GM21737 (cell line): ENCODE measurements around the gene FBLIM1.

Experiments used
- ATAC-seq: cut with Tn5 transposase; IDR thresholded peaks from one replicate; pipeline ENCODE4 v1.9.1; 2021; ENCODE audit warnings: mild to moderate bottlenecking, moderate library complexity; ENCODE audit not compliant: unreplicated experiment

FBLIM1 gene

DNA sequence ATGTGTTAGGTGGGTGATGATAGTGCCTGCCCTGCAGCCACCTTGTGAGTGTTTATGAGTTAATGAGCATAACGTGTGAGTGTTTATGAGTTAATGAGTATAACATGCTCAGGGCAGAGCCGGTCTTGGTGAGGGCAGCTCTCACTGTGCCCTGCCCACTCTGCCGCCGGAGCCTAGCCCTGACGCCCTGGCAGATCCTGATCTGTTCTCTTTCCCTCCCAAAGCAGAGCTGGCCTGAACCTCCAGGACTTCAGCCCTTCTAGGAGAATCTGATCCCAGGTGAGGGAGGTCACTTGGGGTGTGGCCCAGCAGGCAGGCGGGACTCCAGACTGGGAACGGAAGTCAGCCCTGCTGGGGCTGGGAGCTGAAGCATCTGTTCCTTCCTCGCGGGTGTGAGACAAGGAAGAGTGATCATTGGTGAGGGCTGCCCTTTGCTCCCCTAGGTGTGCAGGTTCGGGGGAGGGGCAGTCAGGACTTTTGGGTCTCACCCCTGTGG lies 5.7 kb downstream of the FBLIM1 start:
- no peak for ATAC-seq

DNA sequence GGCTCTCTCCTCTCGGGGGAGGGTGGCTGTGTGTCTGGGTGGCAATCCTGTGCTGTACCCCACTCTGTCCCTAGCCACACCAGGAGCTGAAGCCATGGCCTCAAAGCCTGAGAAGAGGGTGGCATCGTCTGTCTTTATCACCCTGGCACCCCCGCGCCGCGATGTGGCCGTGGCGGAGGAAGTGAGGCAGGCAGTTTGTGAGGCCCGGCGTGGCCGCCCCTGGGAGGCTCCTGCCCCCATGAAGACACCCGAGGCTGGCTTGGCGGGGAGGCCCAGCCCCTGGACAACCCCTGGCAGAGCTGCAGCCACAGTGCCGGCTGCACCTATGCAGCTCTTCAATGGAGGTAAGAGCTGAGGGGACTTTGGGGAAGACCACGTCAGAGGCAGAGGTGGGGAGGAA lies 6.3 kb downstream of the FBLIM1 start:
- ATAC-seq = no peak

DNA sequence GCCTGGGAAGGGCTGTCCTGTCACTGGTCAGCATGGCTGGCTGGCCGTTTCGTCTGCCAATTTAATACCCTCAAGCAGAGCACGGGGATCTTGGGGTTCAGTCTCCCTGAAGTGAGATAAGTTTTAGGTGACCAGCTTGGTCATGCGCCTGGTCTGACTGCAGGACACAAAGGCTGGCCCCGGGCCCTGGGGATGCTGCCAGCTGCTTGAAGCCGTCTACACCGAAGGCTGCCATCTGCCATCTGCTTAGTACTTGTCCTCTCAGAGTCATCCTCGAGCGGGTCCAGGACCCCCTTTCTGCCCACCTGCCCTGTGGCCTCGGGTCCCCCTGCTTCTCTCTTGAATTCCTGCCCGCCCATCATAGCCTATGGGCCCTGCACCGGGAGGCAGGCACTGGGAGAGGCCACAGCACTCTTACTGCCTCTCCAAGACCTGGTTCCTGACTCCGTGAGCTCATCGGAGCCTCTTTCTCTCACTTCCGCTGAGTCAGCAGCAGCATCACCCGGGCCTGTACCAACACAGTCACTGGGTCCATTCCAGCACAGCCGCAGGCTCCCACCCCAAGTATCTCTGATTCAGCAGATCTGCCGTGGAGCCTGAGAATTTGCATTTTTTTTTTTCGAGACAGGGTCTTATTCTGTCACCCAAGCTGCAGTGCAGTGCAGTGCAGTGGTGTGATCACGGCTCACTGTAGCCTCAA lies 7.0 kb downstream of the FBLIM1 start:
- no peak for ATAC-seq

DNA sequence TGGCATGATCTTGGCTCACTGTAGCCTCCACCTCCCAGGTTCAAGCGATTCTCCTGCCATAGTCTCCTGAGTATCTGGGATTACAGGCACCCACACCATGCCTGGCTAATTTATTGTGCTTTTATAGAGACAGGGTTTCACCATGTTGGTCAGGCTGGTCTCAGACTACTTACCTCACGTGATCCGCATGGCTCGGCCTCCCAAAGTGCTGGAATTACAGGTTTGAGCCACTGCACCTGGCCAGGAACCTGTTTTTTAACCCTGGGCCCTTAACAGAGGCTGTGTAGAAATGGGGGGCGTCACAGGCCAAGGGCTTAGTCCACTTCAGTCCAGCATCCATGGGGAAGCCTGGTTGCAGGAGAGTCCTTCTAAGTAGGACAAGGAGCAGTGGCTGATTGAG lies 9.3 kb downstream of the FBLIM1 start:
- ATAC-seq = no peak

DNA sequence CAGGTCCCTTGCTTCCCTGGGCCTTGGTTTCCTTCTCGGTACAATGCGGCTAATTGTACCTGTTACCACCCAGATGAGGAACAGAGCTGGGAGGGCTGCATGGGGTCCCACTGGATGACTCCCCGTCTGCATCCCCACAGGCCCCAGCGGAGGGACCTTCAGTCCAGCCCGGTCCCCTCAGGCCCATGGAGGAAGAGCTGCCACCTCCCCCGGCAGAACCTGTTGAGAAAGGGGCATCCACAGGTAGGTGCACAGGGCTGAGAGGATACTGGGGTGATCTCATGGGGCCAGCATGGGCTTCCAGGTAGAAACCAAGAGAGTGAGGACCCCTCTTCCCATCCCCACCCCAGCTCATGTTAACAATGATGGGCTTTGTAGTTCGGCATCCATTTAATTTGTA lies 9.8 kb downstream of the FBLIM1 start:
- ATAC-seq = no peak

DNA sequence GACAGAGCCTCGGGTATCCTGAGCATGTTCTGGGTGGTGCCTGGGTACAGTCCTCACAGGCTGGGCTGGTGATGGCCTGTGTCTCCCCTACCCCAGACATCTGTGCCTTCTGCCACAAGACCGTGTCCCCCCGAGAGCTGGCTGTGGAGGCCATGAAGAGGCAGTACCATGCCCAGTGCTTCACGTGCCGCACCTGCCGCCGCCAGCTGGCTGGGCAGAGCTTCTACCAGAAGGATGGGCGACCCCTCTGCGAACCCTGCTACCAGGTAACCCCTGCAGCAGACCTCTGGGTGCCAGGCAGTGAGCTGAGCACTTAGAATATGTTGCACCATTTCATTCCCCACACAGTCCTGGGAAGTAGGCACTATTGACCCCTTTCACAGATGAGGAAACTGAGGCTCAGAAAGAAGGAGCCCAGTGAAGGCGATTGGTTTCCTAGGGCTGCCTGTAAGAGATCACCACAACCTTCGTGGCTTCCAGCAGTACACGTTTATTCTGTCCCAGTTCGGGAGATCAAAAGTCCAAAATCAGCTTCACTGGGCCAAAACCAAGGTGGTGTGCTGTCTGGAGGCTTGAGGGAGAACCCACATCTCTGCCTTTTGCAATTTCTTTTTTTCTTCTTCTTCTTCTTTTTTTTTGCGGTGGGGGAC lies 11.8 kb downstream of the FBLIM1 start:
- ATAC-seq = no peak

DNA sequence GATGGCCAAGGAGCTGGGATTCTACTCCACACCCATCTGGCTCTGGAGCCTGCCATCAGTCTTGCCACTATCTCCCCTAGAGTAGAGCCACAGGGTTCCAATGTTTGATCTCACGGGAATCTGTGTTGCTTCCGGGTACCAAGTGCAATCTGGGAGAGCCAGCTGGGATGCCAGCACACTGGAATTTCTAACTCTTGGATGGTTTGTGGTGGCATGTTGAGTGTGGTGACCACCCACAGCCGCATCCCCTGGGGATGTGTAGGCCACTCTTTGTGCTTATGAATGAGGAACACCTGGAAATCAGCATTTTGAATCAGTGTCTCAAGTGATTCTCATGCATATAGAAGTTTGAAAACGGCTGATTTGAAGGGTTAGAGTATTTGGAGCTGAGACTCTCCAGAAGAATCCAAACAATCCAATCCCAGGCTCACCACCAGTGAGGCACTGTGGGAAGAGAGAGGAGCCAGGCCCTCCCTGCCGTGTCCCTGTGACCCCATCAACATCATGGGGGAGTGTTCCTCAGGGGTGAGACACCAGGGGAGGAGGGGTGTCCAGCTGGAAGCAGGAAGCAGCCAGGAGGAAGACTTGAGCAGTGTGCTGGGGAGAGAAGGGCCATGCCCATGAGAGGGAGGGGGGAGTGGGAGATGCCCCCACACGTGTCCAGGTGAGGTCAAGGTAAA lies 13.4 kb downstream of the FBLIM1 start:
- no peak for ATAC-seq

DNA sequence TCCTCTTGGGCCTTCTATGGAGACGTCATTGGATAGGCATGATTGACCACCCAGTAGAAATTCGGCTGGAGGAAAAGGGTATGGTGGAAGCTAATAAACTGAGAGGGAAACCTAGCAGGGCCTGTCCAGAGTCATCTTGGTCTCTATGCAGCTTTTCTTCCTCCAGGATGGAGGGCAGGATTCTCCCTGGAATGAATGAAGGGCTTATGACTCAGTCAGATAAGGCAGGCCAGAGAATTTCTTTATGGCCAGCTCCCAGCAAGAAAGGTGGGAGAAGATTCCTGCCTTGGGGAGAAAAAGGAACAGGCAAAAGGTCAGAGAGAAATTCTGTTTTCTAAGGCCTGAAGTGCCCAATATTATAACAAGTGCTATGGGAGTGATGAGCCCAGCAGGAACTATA lies 17.1 kb downstream of the FBLIM1 start:
- no peak for ATAC-seq

DNA sequence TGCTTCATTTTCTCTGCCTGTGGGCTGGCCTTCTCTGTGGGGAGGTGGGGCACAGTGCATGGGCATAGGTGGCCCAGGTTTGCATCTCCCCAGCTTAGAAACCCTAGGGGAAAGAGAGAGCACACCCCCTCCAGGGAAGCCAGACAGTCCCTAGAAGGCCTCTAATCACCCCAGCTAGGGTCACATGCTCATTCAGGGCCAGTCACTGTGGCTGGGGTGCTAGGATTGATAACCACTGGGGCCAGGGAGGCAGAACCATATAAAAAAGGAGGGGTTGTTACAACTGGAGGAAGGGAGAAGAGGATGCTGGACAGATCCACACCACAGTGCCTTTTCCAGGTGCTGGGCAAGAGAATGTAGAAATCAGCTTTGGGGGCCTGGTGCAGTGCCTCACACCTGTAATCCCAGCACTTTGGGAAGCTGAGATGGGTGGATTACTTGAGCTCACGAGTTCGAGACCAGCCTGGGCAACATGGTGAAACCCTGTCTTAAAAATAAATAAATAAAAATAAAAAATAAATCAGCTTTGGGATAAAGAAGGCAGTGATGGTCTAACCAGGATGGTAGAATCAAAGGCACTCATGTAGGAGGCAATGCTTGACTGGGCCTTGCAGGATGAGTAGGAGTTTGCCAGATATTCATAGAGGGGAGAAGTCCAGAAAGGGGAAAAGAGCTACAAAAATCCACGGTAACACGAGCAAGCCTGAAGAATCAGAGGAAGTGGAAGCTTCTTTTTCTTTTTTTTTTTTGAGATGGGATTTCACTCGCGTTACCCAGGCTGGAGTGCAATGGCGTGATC lies 19.5 kb downstream of the FBLIM1 start:
- no peak for ATAC-seq

DNA sequence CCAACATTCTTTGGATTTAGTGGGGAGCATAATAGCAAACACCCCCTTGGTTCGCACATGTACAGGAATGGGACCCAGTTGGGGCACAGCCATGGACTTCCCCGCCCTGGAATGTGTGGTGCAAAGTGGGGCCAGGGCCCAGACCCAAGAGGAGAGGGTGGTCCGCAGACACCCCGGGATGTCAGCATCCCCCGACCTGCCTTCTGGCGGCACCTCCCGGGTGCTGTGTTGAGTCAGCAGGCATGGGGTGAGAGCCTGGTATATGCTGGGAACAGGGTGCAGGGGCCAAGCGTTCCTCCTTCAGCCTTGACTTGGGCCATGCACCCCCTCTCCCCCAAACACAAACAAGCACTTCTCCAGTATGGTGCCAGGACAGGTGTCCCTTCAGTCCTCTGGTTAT lies 27.1 kb downstream of the FBLIM1 start:
- ATAC-seq = no peak

DNA sequence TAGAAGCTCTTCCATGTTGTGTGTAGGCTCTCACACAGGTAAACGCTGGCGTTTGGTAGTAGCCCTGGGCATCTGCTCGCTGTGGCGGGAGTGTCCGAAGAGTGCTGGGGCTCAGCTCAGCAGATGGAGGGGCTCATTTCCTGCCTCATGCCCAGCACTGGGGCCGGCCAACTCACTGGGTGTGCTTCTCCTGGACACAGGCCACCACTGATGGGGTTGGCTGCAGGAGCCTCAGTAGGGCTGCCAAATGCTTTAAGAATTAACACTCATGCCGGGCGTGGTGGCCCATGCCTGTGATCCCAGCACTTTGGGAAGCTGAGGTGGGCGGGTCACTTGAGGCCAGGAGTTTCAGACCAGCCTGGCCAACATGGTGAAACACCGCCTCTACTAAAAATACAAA lies 28.0 kb downstream of the FBLIM1 start:
- ATAC-seq = no peak

DNA sequence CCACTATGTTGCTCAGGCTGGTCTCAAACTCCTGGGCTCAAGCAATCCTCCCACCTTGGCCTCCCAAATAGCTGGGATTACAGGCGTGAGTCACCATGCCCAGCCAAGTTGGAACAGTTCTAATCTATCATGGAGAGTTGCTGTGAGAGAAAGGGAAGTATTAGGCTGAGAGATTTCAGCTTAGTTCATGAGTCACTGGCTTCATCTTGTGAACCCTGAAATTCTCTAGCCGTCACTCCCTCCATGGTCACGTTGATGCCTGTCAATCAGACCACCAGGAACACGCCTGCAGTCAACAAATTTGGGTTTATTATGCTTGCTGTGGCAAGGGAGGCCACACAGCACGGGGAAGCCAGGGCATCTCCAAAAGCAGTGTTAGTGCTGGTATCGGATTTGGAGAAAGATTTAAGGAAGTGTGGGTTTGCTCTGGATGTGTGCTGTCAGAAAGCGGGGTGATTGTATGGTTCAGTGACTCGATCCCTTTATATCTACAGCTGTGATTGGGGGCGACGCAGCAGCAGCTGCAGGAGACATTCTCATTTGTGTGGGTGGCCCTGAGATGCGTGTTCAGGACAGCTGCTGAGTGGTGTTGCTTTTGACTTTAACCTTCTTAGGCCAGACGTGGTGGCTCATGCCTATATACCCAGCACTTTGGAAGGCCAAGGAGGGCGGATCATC lies 30.2 kb downstream of the FBLIM1 start:
- no peak for ATAC-seq

DNA sequence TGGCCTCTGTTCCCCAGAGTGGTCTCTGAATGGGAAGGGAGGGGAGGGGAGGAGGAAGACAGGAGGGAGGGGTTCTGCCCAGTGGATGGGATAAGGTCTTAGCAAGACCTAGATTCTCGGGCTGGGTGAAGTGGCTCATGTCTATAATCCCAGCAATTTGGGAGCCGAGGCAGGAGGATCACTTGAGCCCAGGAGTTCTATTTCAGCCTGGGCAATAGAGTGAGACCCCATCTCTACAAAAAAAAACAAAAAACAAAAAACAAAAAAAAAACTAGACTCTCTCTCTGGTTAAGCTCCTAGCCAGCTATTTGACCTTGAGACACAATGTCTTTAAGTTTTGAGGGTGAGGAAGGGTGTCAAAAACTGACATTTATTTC lies 37.5 kb downstream of the FBLIM1 start:
- no peak for ATAC-seq

DNA sequence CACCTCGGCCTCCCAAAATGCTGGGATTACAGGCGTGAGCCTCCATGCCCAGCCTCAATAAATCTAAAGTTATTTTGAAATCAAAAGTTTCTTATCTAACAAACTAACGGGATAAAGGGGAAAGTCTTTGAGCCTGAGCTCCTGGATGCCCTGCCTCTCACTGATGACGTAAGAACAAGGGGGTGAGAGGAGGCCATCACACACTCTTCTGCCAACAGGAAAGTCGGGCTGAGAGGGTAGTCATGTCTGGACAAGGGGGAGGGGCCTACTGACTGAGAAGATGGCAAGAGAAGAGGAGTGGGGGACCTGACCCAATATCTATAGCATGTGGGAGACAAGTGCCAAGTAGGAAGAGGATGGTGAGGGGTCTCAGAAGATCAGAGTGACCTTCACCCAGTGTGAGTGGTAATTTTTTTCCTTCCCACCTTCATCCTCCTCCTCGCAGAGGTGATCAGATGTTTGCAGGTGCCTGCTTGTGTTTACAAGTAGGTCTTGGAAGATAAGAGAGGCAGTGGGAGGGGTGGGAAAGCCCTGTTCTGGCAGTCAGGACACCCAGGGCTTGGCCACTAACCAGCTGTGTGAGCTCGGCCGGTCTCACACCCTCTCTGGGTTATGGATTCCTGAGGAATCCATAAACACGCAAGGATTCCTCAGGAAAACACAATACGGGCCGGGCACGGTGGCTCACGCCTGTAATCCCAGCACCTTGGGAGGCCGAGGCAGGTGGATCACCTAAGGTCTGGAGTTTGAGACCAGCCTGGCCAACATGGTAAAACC lies 39.2 kb downstream of the FBLIM1 start:
- no peak for ATAC-seq

DNA sequence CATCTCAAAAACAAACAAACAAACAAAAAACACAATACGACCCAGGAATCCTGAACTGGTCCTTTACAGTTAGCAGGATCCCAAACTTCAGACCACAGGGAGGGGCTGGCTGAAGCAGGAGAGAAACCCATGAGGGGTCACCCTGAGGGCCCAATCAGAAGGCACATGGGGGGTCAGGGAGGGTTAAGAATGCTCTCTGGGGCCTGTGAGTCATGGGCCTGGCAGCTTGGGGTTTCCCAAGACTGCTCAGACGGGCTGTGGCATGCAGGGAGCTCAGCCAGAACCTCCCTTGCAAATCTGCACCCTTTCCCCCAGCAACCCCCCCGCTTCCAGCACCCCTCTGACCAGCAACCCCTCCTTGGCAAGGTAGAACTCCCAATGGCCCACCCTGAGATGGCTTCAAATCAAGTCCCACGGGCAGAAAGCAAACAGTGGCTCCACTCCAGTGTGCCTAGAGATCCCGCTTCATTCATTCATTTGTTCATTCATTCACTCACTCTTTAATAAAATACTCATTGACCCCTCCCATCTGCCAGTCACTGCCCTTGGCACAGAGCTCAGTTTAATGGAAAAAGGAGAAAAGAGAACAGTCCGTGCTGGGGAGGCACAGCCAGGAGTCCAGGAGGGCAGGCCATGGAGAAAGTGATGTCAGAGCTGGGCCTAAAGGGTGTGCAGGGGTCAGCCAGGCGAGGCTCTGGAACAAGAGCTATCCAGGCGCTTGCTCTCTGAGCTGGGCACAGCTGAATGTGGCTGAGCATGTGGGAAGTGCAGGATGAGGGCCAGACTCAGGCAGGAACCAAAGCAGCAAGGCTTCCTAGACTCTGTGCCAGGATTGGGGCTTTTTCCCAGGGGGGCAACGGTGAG lies 40.6 kb downstream of the FBLIM1 start:
- ATAC-seq = no peak

DNA sequence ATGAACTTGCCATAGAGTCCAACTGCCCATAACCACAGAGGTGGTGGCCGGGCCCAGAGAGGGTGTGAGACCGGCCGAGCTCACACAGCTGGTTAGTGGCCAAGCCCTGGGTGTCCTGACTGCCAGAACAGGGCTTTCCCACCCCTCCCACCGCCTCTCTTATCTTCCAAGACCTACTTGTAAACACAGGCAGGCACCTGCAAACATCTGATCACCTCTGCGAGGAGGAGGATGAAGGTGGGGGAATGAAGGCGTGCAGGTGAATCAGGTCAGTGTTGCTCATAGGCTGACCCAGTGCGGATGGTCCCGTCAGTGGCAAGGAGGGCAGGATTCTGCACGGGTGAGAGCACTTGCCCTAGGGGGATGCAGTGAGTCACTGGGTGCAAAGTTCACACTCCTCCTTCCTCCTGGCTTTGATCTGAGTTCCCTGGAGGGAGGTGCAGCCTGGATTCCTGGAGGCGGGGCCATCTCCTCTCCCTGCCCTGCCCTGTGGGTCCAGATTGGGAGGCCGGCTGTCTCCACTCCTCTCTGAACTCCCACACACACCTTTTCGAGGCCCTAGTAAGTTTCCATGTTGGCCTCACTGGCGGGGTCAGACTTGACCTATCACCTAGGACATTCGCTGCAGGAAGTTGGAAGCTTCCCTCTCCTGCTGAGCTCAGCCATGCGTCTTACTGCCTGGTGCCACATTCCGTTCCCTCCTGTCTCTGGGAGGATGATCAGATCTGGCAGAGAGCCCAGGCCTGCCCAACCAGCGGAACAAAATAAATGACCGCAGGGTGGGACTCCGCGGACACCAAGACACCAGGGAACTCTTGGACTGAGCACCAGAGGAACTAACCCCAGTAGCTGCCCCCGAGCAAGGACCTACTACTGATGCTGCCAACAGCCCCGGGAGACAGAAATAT lies 41.6 kb downstream of the FBLIM1 start:
- no peak for ATAC-seq

DNA sequence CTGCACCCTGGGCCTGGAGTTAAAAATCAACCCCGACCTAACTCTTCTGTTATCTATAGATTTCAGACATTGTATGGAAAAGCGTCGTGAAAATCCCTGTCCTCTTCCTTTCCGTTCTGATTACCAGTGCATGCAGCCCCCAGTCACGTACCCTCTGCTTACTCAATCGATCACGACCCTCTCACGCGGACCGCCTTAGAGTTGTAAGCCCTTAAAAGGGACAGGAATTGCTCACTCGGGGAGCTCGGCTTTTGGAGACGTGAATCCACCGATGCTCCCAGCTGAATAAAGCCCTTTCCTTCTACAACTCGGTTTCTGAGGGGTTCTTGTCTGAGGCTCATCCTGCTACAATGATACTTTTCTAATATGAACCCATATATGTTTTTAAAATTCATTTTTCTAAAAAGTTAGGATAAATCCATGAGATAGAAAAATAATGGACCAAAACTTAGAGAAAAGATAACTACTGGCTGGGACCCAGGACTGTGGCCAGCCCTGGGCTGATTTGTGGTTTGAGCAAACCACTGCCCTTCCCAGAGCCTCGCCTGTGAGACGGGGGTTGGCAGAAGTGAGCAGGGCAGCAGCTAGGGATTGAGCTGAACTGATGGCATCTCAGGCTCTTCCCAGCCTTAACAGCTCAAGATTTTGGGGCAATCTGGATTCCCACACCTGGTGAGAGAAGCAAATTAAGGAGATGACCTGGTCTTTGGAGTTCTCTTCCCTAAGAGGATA lies 43.8 kb downstream of the FBLIM1 start:
- no peak for ATAC-seq
